ENCODE measurements around the gene ANK2.

Gene ANK2

GRCh38 chr4:113049421-113050370 is at the start of gene ANK2:
Gene ANK2, plus strand, starts transcription at chr4:113049653. Its CDS starts 76 bp downstream, at chr4:113049729.
- no peak within 1 kb of the TSS for H3K4me3 ChIP-seq (ENCODE audit: low read length)

GRCh38 chr4:113003841-113004240 is 45.6 kb upstream of the ANK2 start:
- DNase-seq (ENCODE audit: low read depth) = no peak
- TF ChIP-seq CTCF (conservative IDR thresholded peaks at IDR 0.05; ENCODE audit: low read length) = no peak
- H3K4me3 ChIP-seq (ENCODE audit: low read length) = no peak overlapping the region

More at GRCh38 chr4:113049421-113050370, at the start of gene ANK2:
- peak; percentile 6 for DNase-seq (ENCODE audit: low read depth)
- TF ChIP-seq CTCF (conservative IDR thresholded peaks at IDR 0.05; ENCODE audit: low read length) = no peak

GRCh38 chr4:113004655-113005054 is 44.8 kb upstream of the ANK2 start:
- no peak overlapping the region for H3K4me3 ChIP-seq (ENCODE audit: low read length)
- no peak for DNase-seq (ENCODE audit: low read depth)
- no peak for TF ChIP-seq CTCF (conservative IDR thresholded peaks at IDR 0.05; ENCODE audit: low read length)

- no peak overlapping the region for H3K4me3 ChIP-seq (ENCODE audit: low read length)
- TF ChIP-seq CTCF (conservative IDR thresholded peaks at IDR 0.05; ENCODE audit: low read length) = no peak
- no peak for DNase-seq (ENCODE audit: low read depth)
Measured at GRCh38 chr4:113006632-113007031, 42.8 kb upstream of the ANK2 start.

GRCh38 chr4:113007151-113007550 is 42.3 kb upstream of the ANK2 start:
- H3K4me3 ChIP-seq (ENCODE audit: low read length) = no peak overlapping the region
- no peak for DNase-seq (ENCODE audit: low read depth)
- TF ChIP-seq CTCF (conservative IDR thresholded peaks at IDR 0.05; ENCODE audit: low read length) = no peak

GRCh38 chr4:113008135-113008534 is 41.3 kb upstream of the ANK2 start:
- no peak for TF ChIP-seq CTCF (conservative IDR thresholded peaks at IDR 0.05; ENCODE audit: low read length)
- DNase-seq (ENCODE audit: low read depth) = no peak
- H3K4me3 ChIP-seq (ENCODE audit: low read length) = no peak overlapping the region

GRCh38 chr4:113008716-113009115 is 40.7 kb upstream of the ANK2 start:
- no peak for DNase-seq (ENCODE audit: low read depth)
- TF ChIP-seq CTCF (conservative IDR thresholded peaks at IDR 0.05; ENCODE audit: low read length) = no peak
- H3K4me3 ChIP-seq (ENCODE audit: low read length) = no peak overlapping the region

Data from AG10803 (cell line).